AG04449 (cell line): ENCODE measurements around the gene APLP2.
"Not testable (repeated sequence)": the region's sequence is repeated elsewhere in the genome, so short reads cannot be mapped to it uniquely, and the experiment has no call there.

ENCODE experiments used
- CTCF ChIA-PET: fragments of 350-600 bp; formaldehyde crosslinking; extraction: SDS; loops from one replicate; lab custom pipeline; 2021; ENCODE audit warnings: antibody characterized with exemption; lab: Yijun Ruan, JAX
- POLR2A ChIA-PET: fragments of 400-600, 350-600 bp; formaldehyde crosslinking; extraction: SDS; loops from one replicate; lab custom pipeline; 2020; ENCODE audit warnings: antibody characterized with exemption, inconsistent platforms; lab: Yijun Ruan, JAX
- DNase-seq: peaks from one replicate; pipeline ENCODE4 v3.0.0-alpha.2; 2010; ENCODE audit warnings: low read depth, low spot score
- H3K4me3 ChIP-seq: 2 replicates; pipeline ENCODE4 v1.5.1; 2011; ENCODE audit warnings: low read depth, mild to moderate bottlenecking, control low read depth, low read length
- TF ChIP-seq, protein P1 (sequence below): IDR thresholded peaks from one replicate; pipeline ENCODE4 v1.5.1; 2011; ENCODE audit warnings: mild to moderate bottlenecking, moderate library complexity, low read length, control low read depth, inconsistent platforms; ENCODE audit not compliant: insufficient read depth; ENCODE audit errors: missing control alignments

APLP2 gene

GRCh38 chr11:130069659-130070108 lies at the start of gene APLP2:
Gene APLP2 (plus strand): TSS chr11:130069894. CDS start chr11:130069978, 84 bp downstream.
- POLR2A ChIA-PET: interaction anchor here (2.3 kb wide), 1 partner anchor 67 kb away, joined by 12 read pairs; the partner anchor contains the start of gene PRDM10
- CTCF ChIA-PET: no interaction called here
- H3K4me3 ChIP-seq: peak within 1 kb of the TSS; percentile 75
- TF ChIP-seq, protein P1, sequence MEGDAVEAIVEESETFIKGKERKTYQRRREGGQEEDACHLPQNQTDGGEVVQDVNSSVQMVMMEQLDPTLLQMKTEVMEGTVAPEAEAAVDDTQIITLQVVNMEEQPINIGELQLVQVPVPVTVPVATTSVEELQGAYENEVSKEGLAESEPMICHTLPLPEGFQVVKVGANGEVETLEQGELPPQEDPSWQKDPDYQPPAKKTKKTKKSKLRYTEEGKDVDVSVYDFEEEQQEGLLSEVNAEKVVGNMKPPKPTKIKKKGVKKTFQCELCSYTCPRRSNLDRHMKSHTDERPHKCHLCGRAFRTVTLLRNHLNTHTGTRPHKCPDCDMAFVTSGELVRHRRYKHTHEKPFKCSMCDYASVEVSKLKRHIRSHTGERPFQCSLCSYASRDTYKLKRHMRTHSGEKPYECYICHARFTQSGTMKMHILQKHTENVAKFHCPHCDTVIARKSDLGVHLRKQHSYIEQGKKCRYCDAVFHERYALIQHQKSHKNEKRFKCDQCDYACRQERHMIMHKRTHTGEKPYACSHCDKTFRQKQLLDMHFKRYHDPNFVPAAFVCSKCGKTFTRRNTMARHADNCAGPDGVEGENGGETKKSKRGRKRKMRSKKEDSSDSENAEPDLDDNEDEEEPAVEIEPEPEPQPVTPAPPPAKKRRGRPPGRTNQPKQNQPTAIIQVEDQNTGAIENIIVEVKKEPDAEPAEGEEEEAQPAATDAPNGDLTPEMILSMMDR: no peak
- peak; percentile 84 for DNase-seq

GRCh38 chr11:130020323-130020722 lies 49.4 kb upstream of the APLP2 start:
- TF ChIP-seq, protein P1: no peak
- ChIA-PET CTCF (no interaction called here), POLR2A (interaction anchor here (1.5 kb wide), 1 partner anchor 17 kb away, joined by 5 read pairs; no protein-coding TSS in a partner anchor)
- H3K4me3 ChIP-seq: no peak overlapping the region
- no peak for DNase-seq

- CTCF ChIA-PET: not testable (repeated sequence)
- POLR2A ChIA-PET: interaction anchor here (0.6 to 1.7 kb wide), 2 partner anchors 18 to 369 kb away, joined by 3 read pairs; no protein-coding TSS in a partner anchor
These were observed 48.1 kb upstream of the APLP2 start for GRCh38 chr11:130021606-130022005.

DNA sequence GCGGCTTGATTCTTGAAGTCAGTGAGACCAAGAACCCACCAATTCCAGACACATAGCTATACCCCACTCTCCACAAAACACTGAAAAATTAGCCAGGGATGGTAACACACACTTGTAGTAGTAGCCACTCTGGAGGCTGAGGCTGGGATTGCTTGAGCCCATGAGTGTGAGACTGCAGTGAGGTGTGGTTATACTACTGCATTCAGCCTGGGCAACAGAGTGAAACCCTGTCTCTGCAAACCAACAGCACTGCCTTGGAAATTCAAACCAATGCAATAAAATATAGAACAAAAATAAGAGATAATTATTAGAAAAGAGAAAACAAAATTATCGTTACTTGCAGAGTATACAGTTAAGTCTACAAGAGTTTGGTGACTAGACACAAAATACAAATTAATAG lies 46.9 kb upstream of the APLP2 start:
- TF ChIP-seq, protein P1: no peak
- DNase-seq: no peak
- no peak overlapping the region for H3K4me3 ChIP-seq
- ChIA-PET POLR2A (interaction anchor here (1.7 kb wide), 1 partner anchor 19 kb away, joined by 3 read pairs; no protein-coding TSS in a partner anchor), CTCF (no interaction called here)

More at GRCh38 chr11:130021606-130022005, 48.1 kb upstream of the APLP2 start:
- DNase-seq, H3K4me3 ChIP-seq: not testable (repeated sequence)

DNA sequence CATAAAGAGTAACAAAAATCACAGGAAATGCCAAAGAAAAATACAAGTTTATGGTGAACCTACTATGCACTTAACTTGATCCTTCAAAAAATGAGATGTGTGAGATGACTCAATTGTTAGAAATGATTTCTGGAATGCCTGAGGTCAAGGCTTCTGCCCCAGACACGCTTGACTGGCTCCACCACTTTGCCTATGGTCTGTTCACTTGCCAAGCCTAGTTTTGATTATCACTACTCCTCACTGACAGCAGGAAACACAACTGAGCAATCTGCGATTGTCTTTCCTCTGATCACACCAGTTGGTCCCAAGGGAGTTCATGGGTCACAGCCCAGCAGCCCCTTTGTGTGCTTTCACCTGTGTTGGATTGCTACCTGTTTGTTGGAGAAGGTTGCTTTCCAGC lies 46.5 kb upstream of the APLP2 start:
- DNase-seq: no peak
- TF ChIP-seq, protein P1: no peak
- H3K4me3 ChIP-seq: no peak overlapping the region
- POLR2A ChIA-PET: interaction anchor here (1.7 kb wide), 1 partner anchor 19 kb away, joined by 3 read pairs; no protein-coding TSS in a partner anchor
- CTCF ChIA-PET: no interaction called here

DNA sequence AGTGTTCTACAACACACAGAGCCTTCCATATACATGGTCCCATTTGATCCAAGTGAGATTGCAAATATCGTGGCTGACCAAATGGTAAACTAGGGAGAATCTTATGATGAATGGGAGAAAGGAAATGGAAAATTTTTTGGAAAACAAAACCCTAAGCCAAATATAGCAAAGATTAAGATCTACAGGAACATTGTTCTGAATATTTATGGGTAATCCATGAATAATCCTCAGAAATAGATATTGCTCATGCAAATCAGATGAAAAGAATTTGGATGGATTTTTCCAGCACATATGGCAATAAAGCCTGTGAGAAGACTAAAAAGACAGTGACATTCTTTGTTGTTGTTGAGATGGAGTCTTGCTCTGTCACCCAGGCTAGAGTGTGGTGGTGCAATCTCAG lies 45.3 kb upstream of the APLP2 start:
- H3K4me3 ChIP-seq: no peak overlapping the region
- TF ChIP-seq, protein P1: no peak
- ChIA-PET CTCF (no interaction called here), POLR2A (no interaction called here)
- no peak for DNase-seq

DNA sequence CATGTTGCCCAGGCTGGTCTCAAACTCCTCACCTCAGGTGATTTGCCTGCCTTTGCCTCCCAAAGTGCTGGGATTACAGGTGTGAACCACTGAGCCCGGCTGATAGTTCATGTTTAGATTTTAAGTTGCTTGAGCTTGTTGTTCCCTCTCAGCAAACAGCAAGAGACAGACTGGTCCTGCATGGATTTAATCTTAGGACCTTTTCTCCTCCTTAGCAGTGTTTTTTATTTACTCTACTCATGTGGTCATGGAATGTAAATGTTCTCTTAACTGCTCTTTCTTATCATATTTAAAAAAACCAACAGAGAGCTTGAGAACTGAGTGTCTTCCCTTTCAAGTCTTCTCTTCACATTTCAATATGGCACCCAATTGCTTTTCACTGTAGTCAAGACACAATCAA lies 44.3 kb upstream of the APLP2 start:
- POLR2A ChIA-PET: no interaction called here
- no peak for DNase-seq

More for the DNA sequence above, 44.3 kb upstream of the APLP2 start:
- TF ChIP-seq, protein P1: no peak
- CTCF ChIA-PET: no interaction called here
- H3K4me3 ChIP-seq: no peak overlapping the region
